Colonic mucosa (tissue), 4 donors: ENCODE measurements around the gene PROM2. TPM values are rescaled to one million over a fixed set of nuclear protein-coding genes. Genes with fewer than 3 reads are reported as not detected.
A peak's percentile ranks its signal among the peaks of the same experiment; 100 is the strongest.
"Not testable (repeated sequence)": the region's sequence is repeated elsewhere in the genome, so short reads cannot be mapped to it uniquely, and the experiment has no call there.

Experiments used
- DNase-seq: peaks from one replicate; pipeline ENCODE4 v3.0.0-alpha.2; 2020
- H3K27ac ChIP-seq: fragments of 200-600 bp; one replicate; pipeline ENCODE4 v1.8.0; 2021
- H3K27me3 ChIP-seq: fragments of 200-600 bp; one replicate; pipeline ENCODE4 v1.8.0; 2021
- H3K36me3 ChIP-seq: fragments of 200-600 bp; one replicate; pipeline ENCODE4 v1.8.0; 2021
- H3K4me1 ChIP-seq: fragments of 200-600 bp; one replicate; pipeline ENCODE4 v1.8.0; 2021; ENCODE audit warnings: mild to moderate bottlenecking
- H3K4me3 ChIP-seq: fragments of 200-600 bp; one replicate; pipeline ENCODE4 v1.8.0; 2021
- H3K9ac ChIP-seq, 2 donors: one replicate each; pipeline ENCODE4 v1.7.0; 2013; ENCODE audit warnings: control low read depth in 2 of 2, low read depth in 2 of 2, low read length in 2 of 2
- H3K9me3 ChIP-seq: fragments of 200-600 bp; one replicate; pipeline ENCODE4 v1.8.0; 2021
- CTCF ChIP-seq: fragments of 200-600 bp; IDR thresholded peaks from one replicate; pipeline ENCODE4 v1.8.0; 2022; ENCODE audit warnings: antibody characterized with exemption, mild to moderate bottlenecking
- intact Hi-C: fragments of 100-400 bp; cut with DNase I; formaldehyde crosslinking; loops from one replicate; pipeline ENCODE4 v1.14.1; 2022
- total RNA-seq, 2 donors: library from RNA; stranded (reverse); fragmentation: NEBNext Ultra II Directional in 1 of 2; extraction: Animal tissue kit (Norgen Biotek cat#: 25700) in 1 of 2; gene quantifications; one replicate each; pipeline ENCODE4 v1.2.1, GENCODE V29; 2021
- donor health status: healthy.
- donor health status: DM: no; HTN: no; CAD: no.
- donor health status: DM: no; HTN: no; CAD: no.

The PROM2 gene
- total RNA-seq, 2 donors from 2014 or later, result 27.4 to 63.4 TPM

GRCh38 chr2:95266781-95267430 lies 7.3 kb upstream of the PROM2 start:
- Histone ChIP-seq H3K4me1 (no peaks in the 10 kb centered on the region), H3K9ac (no peak overlapping the region), H3K9me3 (no peaks in the 10 kb centered on the region), H3K4me3 (no peak overlapping the region), H3K27me3 (no peaks in the 10 kb centered on the region), H3K27ac (no peak overlapping the region), H3K36me3 (no peaks in the 10 kb centered on the region)
- intact Hi-C loops, result no loop called here
- no peak for TF ChIP-seq CTCF
- no peak for DNase-seq

- DNase-seq, result peak; percentile 14
Observed at GRCh38 chr2:95267458-95268210, 6.6 kb upstream of the PROM2 start.

GRCh38 chr2:95268211-95269035 lies 5.8 kb upstream of the PROM2 start:
- H3K4me3 ChIP-seq, result no peak overlapping the region
- H3K4me1 ChIP-seq, result no peaks in the 10 kb centered on the region
- no peaks in the 10 kb centered on the region for H3K36me3 ChIP-seq
- intact Hi-C loops, result no loop called here
- H3K9me3 ChIP-seq, result no peaks in the 10 kb centered on the region
- no peak for TF ChIP-seq CTCF
- no peak overlapping the region for H3K9ac ChIP-seq
- no peaks in the 10 kb centered on the region for H3K27me3 ChIP-seq
- no peak overlapping the region for H3K27ac ChIP-seq
- peak; percentile 9 for DNase-seq

More at GRCh38 chr2:95267458-95268210, 6.6 kb upstream of the PROM2 start:
- intact Hi-C loops, result no loop called here
- no peak for TF ChIP-seq CTCF
- Histone ChIP-seq H3K9me3 (no peaks in the 10 kb centered on the region), H3K27me3 (no peaks in the 10 kb centered on the region), H3K9ac (no peak overlapping the region), H3K4me1 (no peaks in the 10 kb centered on the region), H3K27ac (no peak overlapping the region), H3K4me3 (no peak overlapping the region), H3K36me3 (no peaks in the 10 kb centered on the region)

GRCh38 chr2:95269036-95269680 lies 5.1 kb upstream of the PROM2 start:
- H3K27ac ChIP-seq, result no peak overlapping the region
- intact Hi-C loops, result no loop called here
- no peaks in the 10 kb centered on the region for H3K9me3 ChIP-seq

GRCh38 chr2:95269745-95270144 lies 4.5 kb upstream of the PROM2 start:
- H3K9ac ChIP-seq, H3K4me1 ChIP-seq, intact Hi-C loops: not testable (repeated sequence)

More at GRCh38 chr2:95269036-95269680, 5.1 kb upstream of the PROM2 start:
- no peak overlapping the region for H3K4me3 ChIP-seq
- no peak overlapping the region for H3K9ac ChIP-seq
- H3K27me3 ChIP-seq, result no peaks in the 10 kb centered on the region
- peaks cover 4% of the 10 kb centered on the region for H3K4me1 ChIP-seq
- TF ChIP-seq CTCF, result no peak
- no peaks in the 10 kb centered on the region for H3K36me3 ChIP-seq
- DNase-seq, result peak; percentile 12

More at GRCh38 chr2:95269745-95270144, 4.5 kb upstream of the PROM2 start:
- H3K4me3 ChIP-seq, H3K36me3 ChIP-seq, H3K27ac ChIP-seq, H3K9me3 ChIP-seq, H3K27me3 ChIP-seq, DNase-seq: not testable (repeated sequence)
